ENCODE measurements around the gene HDAC11.
A peak's percentile ranks its signal among the peaks of the same experiment; 100 is the strongest.

Gene HDAC11

GRCh38 chr3:13452490-13453335, 27.4 kb upstream of the HDAC11 start:
- peak; percentile 65 for DNase-seq (ENCODE audit: low spot score)
- in situ Hi-C loops (cut with MboI; ENCODE audit: low sequenced_read_pairs, unreplicated experiment): loop anchor here (10.0 kb wide), 1 partner anchor 348 kb away; no protein-coding TSS in a partner anchor
- TF ChIP-seq, protein P1, sequence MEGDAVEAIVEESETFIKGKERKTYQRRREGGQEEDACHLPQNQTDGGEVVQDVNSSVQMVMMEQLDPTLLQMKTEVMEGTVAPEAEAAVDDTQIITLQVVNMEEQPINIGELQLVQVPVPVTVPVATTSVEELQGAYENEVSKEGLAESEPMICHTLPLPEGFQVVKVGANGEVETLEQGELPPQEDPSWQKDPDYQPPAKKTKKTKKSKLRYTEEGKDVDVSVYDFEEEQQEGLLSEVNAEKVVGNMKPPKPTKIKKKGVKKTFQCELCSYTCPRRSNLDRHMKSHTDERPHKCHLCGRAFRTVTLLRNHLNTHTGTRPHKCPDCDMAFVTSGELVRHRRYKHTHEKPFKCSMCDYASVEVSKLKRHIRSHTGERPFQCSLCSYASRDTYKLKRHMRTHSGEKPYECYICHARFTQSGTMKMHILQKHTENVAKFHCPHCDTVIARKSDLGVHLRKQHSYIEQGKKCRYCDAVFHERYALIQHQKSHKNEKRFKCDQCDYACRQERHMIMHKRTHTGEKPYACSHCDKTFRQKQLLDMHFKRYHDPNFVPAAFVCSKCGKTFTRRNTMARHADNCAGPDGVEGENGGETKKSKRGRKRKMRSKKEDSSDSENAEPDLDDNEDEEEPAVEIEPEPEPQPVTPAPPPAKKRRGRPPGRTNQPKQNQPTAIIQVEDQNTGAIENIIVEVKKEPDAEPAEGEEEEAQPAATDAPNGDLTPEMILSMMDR (IDR thresholded peaks at IDR 0.05; ENCODE audit: borderline replicate concordance, control extremely low read depth, extremely low read depth, insufficient read depth, missing control alignments): peak; percentile 27

- no peak for DNase-seq (ENCODE audit: low spot score)
- TF ChIP-seq, protein P1 (IDR thresholded peaks at IDR 0.05; ENCODE audit: borderline replicate concordance, control extremely low read depth, extremely low read depth, insufficient read depth, missing control alignments): no peak
- in situ Hi-C loops (cut with MboI; ENCODE audit: low sequenced_read_pairs, unreplicated experiment): loop anchor here (10.0 kb wide), 1 partner anchor 351 kb away; no protein-coding TSS in a partner anchor
These were observed 24.5 kb upstream of the HDAC11 start for GRCh38 chr3:13455644-13456043.

DNA sequence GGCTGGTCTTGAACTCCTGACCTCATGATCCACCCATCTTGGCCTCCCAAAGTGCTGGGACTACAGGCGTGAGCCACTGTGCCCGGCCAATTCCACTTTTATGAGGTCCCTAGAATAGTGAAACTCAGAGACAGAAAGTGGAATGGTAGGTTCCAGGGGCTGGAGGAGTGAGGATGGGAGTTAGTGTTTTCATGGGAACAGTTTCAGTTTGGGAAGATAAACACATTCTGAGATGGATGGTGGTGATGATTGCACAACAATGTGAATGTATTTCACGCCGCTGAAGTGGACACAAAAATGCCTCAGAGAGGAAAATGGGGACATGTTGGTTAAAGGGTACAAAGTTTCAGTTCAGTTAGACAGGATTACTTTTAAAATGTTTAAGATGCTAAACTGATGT, 22.5 kb upstream of the HDAC11 start:
- DNase-seq (ENCODE audit: low spot score): no peak
- TF ChIP-seq, protein P1 (IDR thresholded peaks at IDR 0.05; ENCODE audit: borderline replicate concordance, control extremely low read depth, extremely low read depth, insufficient read depth, missing control alignments): no peak
- in situ Hi-C loops (cut with MboI; ENCODE audit: low sequenced_read_pairs, unreplicated experiment): loop anchor here (10.0 kb wide), 1 partner anchor 353 kb away; no protein-coding TSS in a partner anchor

GRCh38 chr3:13459605-13460340, 20.3 kb upstream of the HDAC11 start:
- TF ChIP-seq, protein P1 (IDR thresholded peaks at IDR 0.05; ENCODE audit: borderline replicate concordance, control extremely low read depth, extremely low read depth, insufficient read depth, missing control alignments): no peak
- in situ Hi-C loops (cut with MboI; ENCODE audit: low sequenced_read_pairs, unreplicated experiment): loop anchor here (10.0 kb wide), 1 partner anchor 355 kb away; no protein-coding TSS in a partner anchor

DNA sequence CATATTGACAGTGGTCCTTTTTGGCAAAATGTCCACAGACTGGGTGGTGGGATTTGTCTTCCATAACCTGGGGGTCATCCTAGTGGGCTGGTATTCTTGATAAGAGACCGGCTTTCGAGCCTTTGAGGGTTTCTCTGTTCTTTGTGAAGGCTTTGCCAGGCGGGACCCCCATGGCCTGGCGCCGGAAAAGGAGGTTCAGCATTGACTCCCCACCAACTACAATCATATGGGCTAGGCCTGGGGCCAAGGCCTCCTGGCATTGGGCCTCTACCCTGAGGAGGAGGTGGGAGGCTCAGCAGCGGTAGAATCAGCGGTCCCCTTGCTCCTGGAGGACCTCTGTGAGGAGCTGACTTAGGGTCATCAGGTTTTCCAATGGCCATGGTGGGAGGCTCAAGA, 19.8 kb upstream of the HDAC11 start:
- TF ChIP-seq, protein P1 (IDR thresholded peaks at IDR 0.05; ENCODE audit: borderline replicate concordance, control extremely low read depth, extremely low read depth, insufficient read depth, missing control alignments): no peak
- in situ Hi-C loops (cut with MboI; ENCODE audit: low sequenced_read_pairs, unreplicated experiment): no loop called here
- no peak for DNase-seq (ENCODE audit: low spot score)

More at GRCh38 chr3:13459605-13460340, 20.3 kb upstream of the HDAC11 start:
- no peak for DNase-seq (ENCODE audit: low spot score)

Measured in GM13976 (cell line).